SK-N-SH treated with all-trans-retinoic acid at 6 μM for 48 hours (cell line): ENCODE data around the gene CDKN1A.

Experiments used
- ARNTL ChIP-seq: fragments of 450-650 bp; formaldehyde crosslinking; IDR thresholded peaks from 2 replicates; pipeline ENCODE4 v1.5.0; 2020; ENCODE audit warnings: low read depth, mild to moderate bottlenecking, moderate library complexity, borderline replicate concordance
- BACH2 ChIP-seq: fragments of 250-450 bp; sonication (Bioruptor Pico); IDR thresholded peaks from 2 replicates; pipeline ENCODE4 v1.9.0; 2021; ENCODE audit warnings: mild to moderate bottlenecking, borderline replicate concordance
- CSRNP3 ChIP-seq: fragments of 250-450 bp; sonication (Bioruptor Pico); IDR thresholded peaks from 2 replicates; pipeline ENCODE4 v1.5.1; 2021; ENCODE audit warnings: mild to moderate bottlenecking, moderate library complexity
- PATZ1 ChIP-seq: fragments of 250-450 bp; sonication (Bioruptor Pico); IDR thresholded peaks from 2 replicates; pipeline ENCODE4 v1.8.0; 2020; ENCODE audit warnings: mild to moderate bottlenecking, moderate library complexity, borderline replicate concordance
- TOX ChIP-seq: fragments of 250-450 bp; sonication (Bioruptor Pico); IDR thresholded peaks from 2 replicates; pipeline ENCODE4 v1.8.0; 2021; ENCODE audit warnings: mild to moderate bottlenecking, moderate library complexity, borderline replicate concordance
- ZFP3 ChIP-seq: fragments of 250-450 bp; sonication (Bioruptor Pico); IDR thresholded peaks from 2 replicates; pipeline ENCODE4 v1.5.0; 2020; ENCODE audit warnings: mild to moderate bottlenecking, moderate library complexity
- ZFP30 ChIP-seq: fragments of 450-650 bp; formaldehyde crosslinking; IDR thresholded peaks from 2 replicates; pipeline ENCODE4 v1.5.0; 2022; ENCODE audit warnings: mild to moderate bottlenecking, moderate library complexity
- TF ChIP-seq, protein P1 (sequence below): fragments of 250-450 bp; sonication (Bioruptor Pico); IDR thresholded peaks from 2 replicates; pipeline ENCODE4 v1.5.0; 2020; ENCODE audit warnings: mild to moderate bottlenecking, moderate library complexity

DNA sequence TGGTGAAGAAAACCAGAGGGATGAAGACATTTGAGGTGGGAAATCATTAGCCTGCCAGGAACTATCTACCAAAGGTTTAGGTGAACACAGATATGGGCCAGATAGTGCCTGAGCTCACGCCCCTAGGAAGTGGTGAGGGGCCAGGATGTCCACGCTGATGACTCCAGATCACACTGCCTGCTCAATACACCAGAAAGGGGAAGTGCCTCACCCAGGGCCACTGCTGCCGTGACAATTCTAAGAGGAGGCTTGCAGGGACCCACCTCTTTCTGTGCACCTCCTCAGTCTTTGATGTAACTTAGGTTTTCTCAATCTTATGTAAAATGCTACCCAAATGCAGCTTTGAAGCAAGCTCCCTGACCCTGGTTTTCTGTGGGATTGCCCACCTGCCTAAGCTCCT lies 13.7 kb downstream of the CDKN1A start:
- no peak for TF ChIP-seq ARNTL (CRISPR knock-in tag)
- no peak for TF ChIP-seq ZFP3
- TF ChIP-seq BACH2 (CRISPR knock-in tag): no peak
- no peak for TF ChIP-seq ZFP30 (CRISPR knock-in tag)
- TF ChIP-seq TOX: no peak
- TF ChIP-seq CSRNP3 (CRISPR knock-in tag): no peak
- TF ChIP-seq, protein P1, sequence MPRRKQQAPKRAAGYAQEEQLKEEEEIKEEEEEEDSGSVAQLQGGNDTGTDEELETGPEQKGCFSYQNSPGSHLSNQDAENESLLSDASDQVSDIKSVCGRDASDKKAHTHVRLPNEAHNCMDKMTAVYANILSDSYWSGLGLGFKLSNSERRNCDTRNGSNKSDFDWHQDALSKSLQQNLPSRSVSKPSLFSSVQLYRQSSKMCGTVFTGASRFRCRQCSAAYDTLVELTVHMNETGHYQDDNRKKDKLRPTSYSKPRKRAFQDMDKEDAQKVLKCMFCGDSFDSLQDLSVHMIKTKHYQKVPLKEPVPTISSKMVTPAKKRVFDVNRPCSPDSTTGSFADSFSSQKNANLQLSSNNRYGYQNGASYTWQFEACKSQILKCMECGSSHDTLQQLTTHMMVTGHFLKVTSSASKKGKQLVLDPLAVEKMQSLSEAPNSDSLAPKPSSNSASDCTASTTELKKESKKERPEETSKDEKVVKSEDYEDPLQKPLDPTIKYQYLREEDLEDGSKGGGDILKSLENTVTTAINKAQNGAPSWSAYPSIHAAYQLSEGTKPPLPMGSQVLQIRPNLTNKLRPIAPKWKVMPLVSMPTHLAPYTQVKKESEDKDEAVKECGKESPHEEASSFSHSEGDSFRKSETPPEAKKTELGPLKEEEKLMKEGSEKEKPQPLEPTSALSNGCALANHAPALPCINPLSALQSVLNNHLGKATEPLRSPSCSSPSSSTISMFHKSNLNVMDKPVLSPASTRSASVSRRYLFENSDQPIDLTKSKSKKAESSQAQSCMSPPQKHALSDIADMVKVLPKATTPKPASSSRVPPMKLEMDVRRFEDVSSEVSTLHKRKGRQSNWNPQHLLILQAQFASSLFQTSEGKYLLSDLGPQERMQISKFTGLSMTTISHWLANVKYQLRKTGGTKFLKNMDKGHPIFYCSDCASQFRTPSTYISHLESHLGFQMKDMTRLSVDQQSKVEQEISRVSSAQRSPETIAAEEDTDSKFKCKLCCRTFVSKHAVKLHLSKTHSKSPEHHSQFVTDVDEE: no peak
- no peak for TF ChIP-seq PATZ1
